ENCODE data around the gene TMEM92.
"Not testable (repeated sequence)": the region's sequence is repeated elsewhere in the genome, so short reads cannot be mapped to it uniquely, and the experiment has no call there.

TMEM92 gene

DNA sequence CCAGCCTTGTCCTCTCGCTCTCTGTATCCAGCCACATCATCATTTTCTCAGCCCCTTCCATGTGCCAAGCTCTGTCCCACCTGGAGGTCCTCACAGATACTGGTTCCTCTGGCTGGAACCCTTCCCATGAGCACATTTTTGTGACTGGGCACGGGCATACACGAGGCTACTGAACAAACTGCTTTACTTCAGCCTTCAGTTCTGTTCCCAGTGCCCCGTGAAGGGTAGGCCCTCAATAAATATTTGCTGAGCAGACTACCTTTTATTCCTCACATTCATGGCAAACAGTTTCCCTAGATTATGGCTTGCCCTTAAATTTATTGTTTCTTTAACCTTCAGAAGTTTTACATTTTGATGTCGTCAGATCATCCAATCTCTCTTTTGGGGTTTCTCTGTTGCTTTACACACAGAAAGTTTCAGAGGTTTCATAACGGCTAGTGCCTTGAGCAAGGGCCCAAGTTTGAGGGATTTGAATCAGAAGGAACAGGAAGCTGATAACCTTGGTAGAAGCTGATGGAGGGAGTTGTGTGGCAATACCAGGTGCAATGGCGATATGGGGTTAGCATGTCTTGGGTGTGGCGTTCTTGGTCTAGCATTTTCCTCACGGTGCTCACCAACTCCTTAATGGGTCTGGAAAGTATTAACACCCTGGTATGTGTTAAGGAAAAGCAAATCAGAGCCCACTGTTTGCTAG, 27.8 kb downstream of the TMEM92 start:
- no peak for DNase-seq

DNA sequence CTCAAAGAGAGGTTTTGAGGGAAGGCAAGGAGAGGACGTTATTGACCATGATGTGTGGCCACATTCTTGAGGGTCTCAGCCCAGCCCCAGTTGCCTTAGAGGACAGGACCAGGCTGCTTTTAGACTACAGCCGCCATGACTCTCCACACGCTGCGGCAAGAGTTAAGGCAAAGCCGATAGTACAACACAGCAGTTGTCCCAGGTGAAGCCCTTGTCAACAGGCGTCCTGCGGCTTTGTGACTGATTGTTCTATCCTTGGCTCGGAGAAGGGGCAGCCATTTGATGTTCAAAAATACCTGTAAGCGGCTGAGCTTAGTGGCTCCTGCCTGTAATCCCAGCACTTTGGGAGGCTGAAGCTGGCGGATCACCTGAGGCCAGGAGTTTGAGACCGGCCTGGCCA, 28.8 kb downstream of the TMEM92 start:
- DNase-seq: no peak

DNA sequence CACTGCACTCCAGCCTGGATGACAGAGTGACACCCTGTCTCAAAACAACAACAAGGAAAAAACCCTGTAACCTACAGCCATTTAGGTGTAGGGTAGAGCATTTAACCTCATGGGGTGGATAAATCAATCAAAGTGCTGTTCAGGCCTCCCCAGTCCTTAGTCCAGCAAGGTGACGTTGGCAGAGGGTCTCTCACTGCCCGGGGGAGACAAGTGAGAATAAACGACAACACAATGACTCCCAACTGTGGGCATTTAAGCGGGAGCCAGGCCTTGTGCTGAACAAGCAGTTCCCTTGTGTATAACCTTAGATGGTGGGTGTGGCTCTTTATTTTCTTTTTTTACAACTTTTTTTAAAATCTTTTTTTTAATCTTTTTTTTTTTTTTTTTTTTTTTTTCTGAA, 29.3 kb downstream of the TMEM92 start:
- no peak for DNase-seq

DNA sequence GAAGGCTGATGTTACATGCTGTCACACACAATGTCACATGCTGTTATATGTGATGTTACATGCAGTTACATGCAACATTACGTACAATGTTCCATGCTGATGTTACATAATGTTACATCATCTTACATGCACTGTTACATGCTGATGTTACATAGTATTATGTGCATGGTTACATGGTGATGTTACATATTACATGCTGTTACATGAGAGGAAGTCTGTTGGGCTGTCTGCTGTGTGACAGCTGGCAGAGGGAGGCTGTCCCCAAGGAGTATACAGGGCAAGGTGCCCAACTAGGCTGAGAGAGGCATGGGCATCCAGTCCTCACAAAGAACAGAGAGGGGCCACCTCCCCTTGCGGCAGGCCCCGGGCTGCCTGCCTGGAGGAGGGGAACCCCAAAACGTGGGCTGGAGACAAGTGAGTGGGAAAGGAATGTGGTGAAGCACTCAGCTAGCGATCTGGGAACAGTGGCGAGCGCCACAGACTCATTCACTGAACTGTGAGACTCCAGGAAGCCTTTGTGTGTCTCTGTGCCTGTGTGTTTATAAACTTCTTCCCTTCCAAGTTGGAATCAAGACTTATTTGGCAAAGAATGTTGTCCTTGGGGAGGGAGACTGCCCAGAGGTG, 30.6 kb downstream of the TMEM92 start:
- DNase-seq: peak; percentile 24

DNA sequence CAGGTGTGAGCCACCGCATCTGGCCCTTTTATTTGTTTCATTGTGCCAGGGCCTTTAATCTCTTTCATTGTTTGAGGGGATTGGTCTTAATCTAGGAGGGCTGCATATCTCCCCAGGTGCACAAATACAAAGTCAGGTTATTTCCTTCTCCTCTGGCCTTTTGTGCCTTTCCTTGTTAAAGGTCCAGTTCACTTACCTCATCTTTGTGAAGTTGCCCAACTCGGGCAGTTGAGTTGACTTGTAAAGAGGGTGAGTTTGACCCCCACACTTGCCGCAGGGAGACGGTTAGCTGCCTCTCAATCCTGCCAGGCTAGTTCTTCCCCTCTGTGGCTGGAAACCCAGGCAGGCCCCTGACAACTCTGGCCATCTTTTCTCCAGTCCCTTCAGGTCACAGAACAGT, 33.4 kb downstream of the TMEM92 start:
- no peak for DNase-seq

DNA sequence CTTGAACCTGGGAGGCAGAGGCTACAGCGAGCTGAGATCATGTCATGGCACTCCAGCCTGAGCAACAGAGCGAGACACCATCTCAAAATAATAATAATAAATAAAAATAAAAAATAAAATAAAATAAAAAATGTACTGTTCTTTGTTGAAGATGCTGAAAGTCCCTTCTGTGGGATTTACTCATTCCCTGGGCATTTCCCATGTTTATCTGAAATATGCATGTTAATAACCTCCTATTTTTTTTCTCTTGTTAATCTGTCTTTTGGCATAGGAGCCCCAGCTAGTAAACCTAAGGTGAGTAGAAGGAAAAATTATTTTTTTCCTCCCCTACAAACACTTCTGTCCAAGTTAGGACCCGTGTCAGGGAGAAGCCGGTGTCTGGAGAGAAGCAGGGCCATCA, 34.4 kb downstream of the TMEM92 start:
- DNase-seq: no peak

GRCh38 chr17:50310455-50311111, 36.3 kb downstream of the TMEM92 start:
- no peak for DNase-seq

GRCh38 chr17:50311112-50311460, 36.8 kb downstream of the TMEM92 start:
- DNase-seq: no peak

- no peak for DNase-seq
Measured at GRCh38 chr17:50311483-50311882, 37.2 kb downstream of the TMEM92 start.

DNA sequence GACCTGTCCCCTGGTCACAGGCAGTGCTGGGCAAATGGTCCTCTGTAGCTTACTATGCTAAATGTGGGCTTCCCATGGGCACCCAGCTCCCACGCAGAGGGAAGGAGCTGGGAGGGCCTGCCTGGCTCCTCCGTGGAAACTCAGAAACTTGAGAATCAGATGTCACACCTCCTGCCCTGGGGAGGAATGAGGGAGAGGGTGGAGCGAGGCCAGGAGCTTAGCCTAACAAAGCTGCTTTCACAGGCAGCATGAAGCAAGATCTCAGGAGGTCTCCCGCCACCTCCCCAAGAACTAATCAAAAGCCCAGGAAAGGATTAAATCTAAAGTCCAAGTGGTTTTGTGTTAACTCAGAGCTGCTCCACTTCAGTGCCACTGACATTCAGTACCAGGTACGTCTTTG, 38.0 kb downstream of the TMEM92 start:
- no peak for DNase-seq

GRCh38 chr17:50314456-50315011, 40.3 kb downstream of the TMEM92 start:
- no peak for DNase-seq

GRCh38 chr17:50316016-50316587, 41.8 kb downstream of the TMEM92 start:
- DNase-seq: no peak

DNA sequence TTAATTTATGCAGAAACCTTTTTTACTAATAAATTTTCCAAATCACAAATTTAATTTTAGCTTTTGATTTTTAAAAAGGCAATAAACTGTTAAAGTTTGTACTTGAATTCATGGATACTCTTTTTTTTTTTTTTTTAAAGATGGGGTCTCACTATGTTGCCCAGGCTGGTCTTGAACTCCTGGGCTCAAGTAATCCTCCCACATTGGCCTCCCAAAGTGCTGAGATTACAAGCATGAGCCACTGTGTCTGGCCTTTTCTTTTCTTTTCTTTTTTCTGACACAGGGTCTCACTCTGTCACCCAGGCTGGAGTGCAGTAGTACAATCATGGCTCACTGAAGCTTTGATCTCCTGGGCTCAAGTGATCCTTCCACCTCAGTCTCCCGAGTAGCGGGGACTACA, 42.4 kb downstream of the TMEM92 start:
- DNase-seq: not testable (repeated sequence)

DNA sequence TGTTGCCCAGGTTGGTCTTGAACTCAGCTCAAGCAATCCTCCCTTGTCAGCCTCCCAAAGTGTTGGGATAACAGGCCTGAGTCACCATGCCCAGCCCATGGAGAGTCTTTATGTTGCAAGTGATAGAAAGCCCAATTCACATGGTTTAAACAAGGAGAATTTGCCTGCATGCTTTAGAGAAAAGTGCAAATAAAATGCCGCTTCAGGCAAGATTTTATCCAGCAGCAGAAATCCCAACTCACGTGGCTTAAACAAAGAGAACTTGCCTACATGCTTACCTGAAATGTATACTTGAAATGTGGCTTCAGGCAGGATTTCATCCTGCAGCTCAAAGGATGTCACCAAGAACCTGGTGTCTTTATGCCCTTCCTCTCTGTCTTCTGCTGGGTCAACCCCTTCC, 42.9 kb downstream of the TMEM92 start:
- DNase-seq: no peak

GRCh38 chr17:50318501-50319285, 44.4 kb downstream of the TMEM92 start:
- DNase-seq: peak; percentile 44

DNA sequence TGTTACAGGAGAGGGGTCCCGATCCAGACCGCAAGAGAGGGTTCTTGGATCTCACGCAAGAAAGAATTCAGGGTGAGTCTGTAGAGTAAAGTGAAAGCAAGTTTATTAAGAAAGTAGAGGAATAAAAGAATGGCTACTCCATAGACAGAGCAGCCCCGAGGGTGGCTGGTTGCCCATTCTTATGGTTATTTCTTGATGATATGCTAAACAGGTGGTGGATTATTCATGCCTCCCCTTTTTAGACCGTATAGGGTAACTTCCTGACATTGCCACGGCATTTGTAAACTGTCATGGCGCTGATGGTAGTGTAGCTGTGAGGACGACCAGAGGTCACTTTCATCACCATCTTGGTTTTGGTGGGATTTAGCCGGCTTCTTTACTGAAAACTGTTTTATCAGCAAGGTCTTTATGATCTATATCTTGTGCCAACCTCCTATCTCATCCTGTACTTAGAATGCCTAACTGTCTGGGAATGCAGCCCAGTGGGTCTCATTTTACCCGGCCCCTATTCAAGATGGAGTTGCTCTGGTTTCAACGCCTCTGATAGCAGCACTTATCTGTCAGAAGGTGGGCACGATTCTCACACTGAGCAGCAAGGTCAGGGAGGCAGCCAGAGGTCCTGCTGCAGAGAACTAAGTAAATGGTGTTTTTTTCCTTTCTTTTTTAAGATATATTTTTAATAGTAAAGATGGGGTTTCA, 45.2 kb downstream of the TMEM92 start:
- DNase-seq: no peak

GRCh38 chr17:50322271-50322670, 48.0 kb downstream of the TMEM92 start:
- no peak for DNase-seq

GRCh38 chr17:50323060-50323459, 48.8 kb downstream of the TMEM92 start:
- DNase-seq: no peak

DNA sequence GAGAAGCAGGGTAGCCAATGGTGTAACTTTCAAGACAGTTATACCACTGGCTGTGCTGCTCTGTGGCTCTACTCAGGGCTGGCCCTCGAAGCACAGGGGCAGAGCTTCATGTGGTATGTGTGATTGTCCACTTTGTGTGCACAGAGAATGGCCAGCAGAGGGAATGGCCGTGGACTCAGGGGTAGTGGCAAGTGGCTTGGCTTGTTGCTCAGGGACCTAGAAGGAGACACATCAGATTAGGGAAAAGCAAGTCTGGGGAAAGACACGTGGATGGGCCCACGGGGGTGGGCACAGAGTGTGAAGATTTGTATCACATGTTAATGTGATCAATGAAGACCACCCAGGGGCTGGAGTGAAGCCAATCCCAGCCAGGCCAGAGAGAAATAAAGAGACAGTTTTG, 51.6 kb downstream of the TMEM92 start:
- no peak for DNase-seq

DNA sequence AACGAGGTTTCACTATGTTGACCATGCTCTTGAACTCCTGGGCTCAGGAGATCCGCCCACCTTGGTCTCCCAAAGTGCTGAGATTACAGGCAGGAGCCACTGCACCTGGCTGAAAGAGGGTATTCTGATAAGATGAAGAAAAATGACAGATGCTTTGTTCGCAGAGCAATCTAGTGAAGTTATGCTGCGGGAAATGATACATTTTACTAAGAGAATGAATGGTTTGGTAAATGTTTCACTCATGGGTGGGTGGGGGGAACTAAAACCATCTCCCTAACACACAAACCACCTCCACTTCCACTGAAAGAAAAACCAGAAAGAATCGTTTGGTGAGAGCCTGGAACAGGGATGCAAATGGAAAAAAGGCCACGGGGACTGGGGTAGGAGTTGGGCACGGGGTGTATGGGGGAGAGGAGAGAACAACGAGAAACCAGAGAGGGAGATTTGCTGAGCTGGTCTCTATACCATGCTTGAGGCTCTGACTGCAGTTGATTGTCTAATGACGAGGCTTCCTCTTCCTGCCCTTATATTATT, 52.6 kb downstream of the TMEM92 start:
- no peak for DNase-seq

DNA sequence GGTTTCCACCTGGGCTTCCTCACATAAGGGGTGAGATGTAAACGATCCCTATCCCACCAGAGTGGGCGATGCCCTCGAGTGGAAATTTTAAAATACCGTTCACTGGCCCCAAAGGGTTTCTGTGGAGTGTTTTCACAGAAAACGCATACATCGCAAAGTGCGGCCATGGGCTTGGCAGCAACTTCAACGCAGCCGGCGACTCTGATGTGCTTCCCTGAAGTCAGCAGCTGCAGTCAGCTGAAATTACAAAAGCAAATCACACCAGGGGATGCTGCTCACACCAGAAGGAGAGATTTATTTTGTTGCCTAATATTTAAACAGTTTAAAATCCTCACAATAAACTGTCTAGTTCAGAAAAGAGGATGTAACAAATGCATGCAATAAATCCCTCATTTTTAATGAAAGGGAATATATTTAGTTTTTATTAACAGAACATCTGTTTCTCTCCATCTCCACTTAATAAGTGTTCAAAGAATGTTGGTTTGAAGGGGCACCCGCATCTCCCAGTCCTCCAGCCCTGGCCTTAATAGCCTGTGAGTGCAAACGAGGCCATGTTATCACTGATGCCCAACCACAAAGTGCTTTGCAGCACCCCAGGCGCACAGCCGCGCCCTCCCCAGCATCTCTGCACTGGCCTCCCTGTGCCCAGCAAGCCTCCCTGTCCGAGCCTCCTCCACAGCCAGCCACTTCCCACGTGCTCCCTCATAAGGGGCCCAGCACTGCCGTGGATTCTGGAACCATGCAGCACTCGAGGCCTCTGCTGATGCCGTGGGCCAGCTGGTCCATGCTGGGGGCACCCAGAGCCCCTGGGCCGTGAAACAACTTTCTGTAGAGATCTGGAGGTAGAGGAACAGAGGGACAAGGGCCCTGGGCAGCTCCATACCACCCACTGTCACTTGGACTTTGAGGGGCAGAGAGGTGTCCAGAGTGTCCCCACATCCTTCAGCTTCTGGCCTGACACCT, 54.4 kb downstream of the TMEM92 start:
- no peak for DNase-seq
